Endodermal cell (in vitro differentiated cells): ENCODE data around the gene AGBL3. TPM values are rescaled to one million over a fixed set of nuclear protein-coding genes. Genes with fewer than 3 reads are reported as not detected.

Experiments used
- DNase-seq: peaks from one replicate; pipeline ENCODE4 v3.0.0-alpha.2; 2017
- H3K27ac ChIP-seq: 2 replicates; pipeline ENCODE4 v1.5.1; 2013; ENCODE audit warnings: mild to moderate bottlenecking, low read depth, low read length, moderate library complexity
- H3K27me3 ChIP-seq: 2 replicates; pipeline ENCODE4 v1.6.1; 2013; ENCODE audit warnings: mild to moderate bottlenecking, low read length, moderate library complexity; ENCODE audit not compliant: insufficient read depth, control insufficient read depth, poor library complexity, severe bottlenecking
- H3K36me3 ChIP-seq: 2 replicates; pipeline ENCODE4 v1.7.0; 2013; ENCODE audit warnings: mild to moderate bottlenecking, low read length, moderate library complexity; ENCODE audit not compliant: control insufficient read depth, insufficient read depth
- H3K4me1 ChIP-seq: one replicate; pipeline ENCODE4 v1.7.0; 2013; ENCODE audit warnings: low read length; ENCODE audit not compliant: control insufficient read depth, insufficient read depth
- H3K4me3 ChIP-seq: 2 replicates; pipeline ENCODE4 v1.5.1; 2013; ENCODE audit warnings: mild to moderate bottlenecking, low read length, moderate library complexity
- H3K9ac ChIP-seq: 2 replicates; pipeline ENCODE4 v1.6.1; 2013; ENCODE audit warnings: mild to moderate bottlenecking, low read length, moderate library complexity; ENCODE audit not compliant: poor library complexity, severe bottlenecking; ENCODE audit errors: extremely low read depth
- H3K9me3 ChIP-seq: 2 replicates; pipeline ENCODE4 v1.6.1; 2013; ENCODE audit warnings: mild to moderate bottlenecking, low read length, moderate library complexity; ENCODE audit not compliant: control insufficient read depth
- H3K27ac Mint-ChIP-seq: 2 replicates; pipeline ENCODE4 v1.8.0; 2020; ENCODE audit warnings: mixed read lengths
- H3K27me3 Mint-ChIP-seq: 2 replicates; pipeline ENCODE4 v1.8.0; 2021; ENCODE audit warnings: mild to moderate bottlenecking, mixed read lengths; ENCODE audit not compliant: insufficient read depth
- H3K36me3 Mint-ChIP-seq: 2 replicates; pipeline ENCODE4 v1.8.0; 2020; ENCODE audit warnings: low read depth, mixed read lengths
- H3K4me1 Mint-ChIP-seq: 2 replicates; pipeline ENCODE4 v1.8.0; 2020; ENCODE audit warnings: mixed read lengths
- H3K4me3 Mint-ChIP-seq: 2 replicates; pipeline ENCODE4 v1.8.0; 2020; ENCODE audit warnings: mild to moderate bottlenecking, moderate library complexity, mixed read lengths
- H3K9me3 Mint-ChIP-seq: 2 replicates; pipeline ENCODE4 v1.8.0; 2020; ENCODE audit warnings: mild to moderate bottlenecking, mixed read lengths
- WGBS, 2 experiments: methylation state at CpG; one replicate each; pipeline versions ENCODE4 v1.1.5 to v1.1.7; 2013; ENCODE audit warnings: missing lambda C conversion rate in 2 of 2, mixed read lengths in 1 of 2; ENCODE audit not compliant: insufficient coverage in 1 of 2, insufficient read length in 1 of 2; 5-methylcytosine and 5-hydroxymethylcytosine counted together
- total RNA-seq, 2 donors: library from RNA; stranded (reverse); fragmentation: NEBNext Ultra II Directional in 1 of 2; extraction: Animal tissue kit (Norgen Biotek cat#: 25700) in 1 of 2; gene quantifications; 2 replicates in 1 of 2; 3 replicates in 1 of 2; pipeline ENCODE4 v1.2.1, GENCODE V29; 2021
- TF ChIP-seq, protein P1 (sequence below): fragments of 200-600 bp; sonication (generic); conservative IDR thresholded peaks from 2 replicates; pipeline ENCODE4 v1.5.0; 2021; ENCODE audit warnings: antibody characterized with exemption, mild to moderate bottlenecking

The AGBL3 gene
- total RNA-seq, 2 donors from 2014 or later = 2.6 to 5.0 TPM

DNA sequence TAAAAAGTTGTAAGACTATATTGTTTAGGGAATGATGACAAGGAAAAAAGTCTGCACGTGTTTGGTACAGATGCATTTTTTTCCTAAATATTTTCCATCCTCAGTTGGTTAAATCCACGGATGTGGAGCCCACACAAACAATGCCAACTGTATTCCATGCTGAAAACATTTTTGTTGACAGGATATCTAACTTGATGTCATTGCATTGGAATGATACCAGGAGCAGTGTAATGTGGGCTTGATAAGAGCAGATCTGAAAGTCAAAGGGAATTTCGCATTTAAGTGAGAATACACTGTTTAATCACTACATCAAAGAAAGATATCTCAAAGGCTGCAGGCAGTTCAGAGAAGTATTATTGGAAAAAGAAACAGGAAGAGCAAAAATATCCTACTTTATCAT, 112.1 kb downstream of the AGBL3 start:
- no peaks in the 10 kb centered on the region for H3K9me3 ChIP-seq
- TF ChIP-seq, protein P1, sequence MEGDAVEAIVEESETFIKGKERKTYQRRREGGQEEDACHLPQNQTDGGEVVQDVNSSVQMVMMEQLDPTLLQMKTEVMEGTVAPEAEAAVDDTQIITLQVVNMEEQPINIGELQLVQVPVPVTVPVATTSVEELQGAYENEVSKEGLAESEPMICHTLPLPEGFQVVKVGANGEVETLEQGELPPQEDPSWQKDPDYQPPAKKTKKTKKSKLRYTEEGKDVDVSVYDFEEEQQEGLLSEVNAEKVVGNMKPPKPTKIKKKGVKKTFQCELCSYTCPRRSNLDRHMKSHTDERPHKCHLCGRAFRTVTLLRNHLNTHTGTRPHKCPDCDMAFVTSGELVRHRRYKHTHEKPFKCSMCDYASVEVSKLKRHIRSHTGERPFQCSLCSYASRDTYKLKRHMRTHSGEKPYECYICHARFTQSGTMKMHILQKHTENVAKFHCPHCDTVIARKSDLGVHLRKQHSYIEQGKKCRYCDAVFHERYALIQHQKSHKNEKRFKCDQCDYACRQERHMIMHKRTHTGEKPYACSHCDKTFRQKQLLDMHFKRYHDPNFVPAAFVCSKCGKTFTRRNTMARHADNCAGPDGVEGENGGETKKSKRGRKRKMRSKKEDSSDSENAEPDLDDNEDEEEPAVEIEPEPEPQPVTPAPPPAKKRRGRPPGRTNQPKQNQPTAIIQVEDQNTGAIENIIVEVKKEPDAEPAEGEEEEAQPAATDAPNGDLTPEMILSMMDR = no peak
- H3K4me1 ChIP-seq = no peaks in the 10 kb centered on the region
- no peak overlapping the region for H3K4me3 ChIP-seq
- Mint-ChIP-seq H3K9me3 (no peaks in the 10 kb centered on the region), H3K36me3 (no peaks in the 10 kb centered on the region), H3K4me1 (peaks cover 6% of the 10 kb centered on the region), H3K27me3 (no peaks in the 10 kb centered on the region), H3K27ac (no peak overlapping the region), H3K4me3 (no peak overlapping the region)
- no peak overlapping the region for H3K9ac ChIP-seq
- no peaks in the 10 kb centered on the region for H3K27me3 ChIP-seq
- 80 to 100% methylated on average over 2 of the region's 3 CpGs for WGBS, 2 experiments
- no peak overlapping the region for H3K27ac ChIP-seq
- no peaks in the 10 kb centered on the region for H3K36me3 ChIP-seq
- no peak for DNase-seq

DNA sequence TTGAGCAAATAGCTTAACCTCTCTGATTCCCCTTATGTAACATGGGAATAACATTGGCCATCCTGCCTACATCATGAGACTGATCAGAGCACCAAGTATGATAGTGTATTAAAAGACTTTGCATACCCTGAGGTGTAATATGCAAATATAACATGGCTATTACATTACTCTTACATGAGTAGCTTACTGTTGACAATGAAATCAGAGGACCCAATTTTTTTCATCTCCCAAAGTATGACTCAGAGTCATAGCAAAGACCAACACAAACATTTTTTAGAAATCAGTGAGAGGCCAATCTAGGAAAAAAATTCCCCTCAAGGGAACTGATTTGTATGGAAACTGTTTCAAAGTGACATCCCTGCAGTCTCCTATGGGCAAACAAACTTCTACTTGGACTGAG, 114.5 kb downstream of the AGBL3 start:
- Mint-ChIP-seq H3K4me1 (no peaks in the 10 kb centered on the region), H3K27me3 (no peaks in the 10 kb centered on the region)
- H3K27me3 ChIP-seq = no peaks in the 10 kb centered on the region

DNA sequence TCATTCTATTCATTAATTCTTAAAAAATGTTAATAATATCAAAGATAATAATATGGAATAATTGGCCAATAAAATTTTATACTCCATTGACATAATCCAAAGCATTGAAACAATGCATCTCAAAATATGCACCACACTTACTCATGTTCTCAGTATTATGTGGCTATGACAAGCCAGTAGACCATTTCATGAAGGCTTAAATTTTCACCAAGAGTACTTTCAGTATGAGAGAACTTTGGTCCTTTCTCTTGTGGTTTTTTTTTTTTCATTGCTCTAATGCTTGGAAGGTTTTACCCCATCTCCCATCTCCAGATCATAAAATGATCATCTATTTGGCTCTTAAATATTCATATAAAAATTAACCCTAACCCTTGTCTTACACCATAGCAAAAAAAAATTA, 116.1 kb downstream of the AGBL3 start:
- Mint-ChIP-seq H3K9me3 (peaks cover 2% of the 10 kb centered on the region), H3K27me3 (no peaks in the 10 kb centered on the region), H3K4me1 (no peaks in the 10 kb centered on the region), H3K27ac (no peak overlapping the region), H3K36me3 (no peaks in the 10 kb centered on the region), H3K4me3 (no peak overlapping the region)
- no peak for DNase-seq
- H3K27ac ChIP-seq = no peak overlapping the region
- H3K9me3 ChIP-seq = no peaks in the 10 kb centered on the region
- no peak overlapping the region for H3K4me3 ChIP-seq
- TF ChIP-seq, protein P1 = no peak
- no peaks in the 10 kb centered on the region for H3K4me1 ChIP-seq
- no peaks in the 10 kb centered on the region for H3K36me3 ChIP-seq
- H3K9ac ChIP-seq = no peak overlapping the region
- H3K27me3 ChIP-seq = no peaks in the 10 kb centered on the region

More for the DNA sequence above, 114.5 kb downstream of the AGBL3 start:
- no peak overlapping the region for H3K27ac Mint-ChIP-seq
- no peaks in the 10 kb centered on the region for H3K36me3 Mint-ChIP-seq
- H3K27ac ChIP-seq = no peak overlapping the region
- peaks cover 1% of the 10 kb centered on the region for H3K9me3 Mint-ChIP-seq
- H3K4me3 Mint-ChIP-seq = no peak overlapping the region
- no peak overlapping the region for H3K9ac ChIP-seq
- H3K4me3 ChIP-seq = no peak overlapping the region
- TF ChIP-seq, protein P1 = no peak
- H3K36me3 ChIP-seq = no peaks in the 10 kb centered on the region
- no peak for DNase-seq
- no peaks in the 10 kb centered on the region for H3K9me3 ChIP-seq
- no peaks in the 10 kb centered on the region for H3K4me1 ChIP-seq
